Measurements from ENCODE around the gene PCSK6.

The PCSK6 gene

DNA sequence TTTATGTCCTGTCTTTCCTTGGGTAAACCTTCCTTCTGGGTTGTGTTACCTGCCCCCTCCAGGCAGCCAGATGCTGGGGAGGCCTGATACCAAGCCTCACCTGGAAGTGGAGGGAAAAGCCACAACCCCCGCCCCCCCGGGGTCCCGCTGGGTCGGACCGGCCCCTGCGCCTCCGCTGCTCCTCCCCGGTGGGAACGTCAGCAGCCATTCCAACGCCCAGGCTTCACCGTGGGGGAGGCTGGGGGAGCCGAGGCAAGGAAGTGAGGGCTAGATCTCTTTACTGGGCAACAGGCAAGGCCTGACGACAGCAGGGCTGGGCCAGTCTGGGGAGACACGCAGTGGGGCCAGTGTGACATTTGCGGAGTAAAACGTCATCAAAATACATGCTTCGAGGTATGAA lies 141.5 kb downstream of the PCSK6 start:
- TF ChIP-seq, protein P1, sequence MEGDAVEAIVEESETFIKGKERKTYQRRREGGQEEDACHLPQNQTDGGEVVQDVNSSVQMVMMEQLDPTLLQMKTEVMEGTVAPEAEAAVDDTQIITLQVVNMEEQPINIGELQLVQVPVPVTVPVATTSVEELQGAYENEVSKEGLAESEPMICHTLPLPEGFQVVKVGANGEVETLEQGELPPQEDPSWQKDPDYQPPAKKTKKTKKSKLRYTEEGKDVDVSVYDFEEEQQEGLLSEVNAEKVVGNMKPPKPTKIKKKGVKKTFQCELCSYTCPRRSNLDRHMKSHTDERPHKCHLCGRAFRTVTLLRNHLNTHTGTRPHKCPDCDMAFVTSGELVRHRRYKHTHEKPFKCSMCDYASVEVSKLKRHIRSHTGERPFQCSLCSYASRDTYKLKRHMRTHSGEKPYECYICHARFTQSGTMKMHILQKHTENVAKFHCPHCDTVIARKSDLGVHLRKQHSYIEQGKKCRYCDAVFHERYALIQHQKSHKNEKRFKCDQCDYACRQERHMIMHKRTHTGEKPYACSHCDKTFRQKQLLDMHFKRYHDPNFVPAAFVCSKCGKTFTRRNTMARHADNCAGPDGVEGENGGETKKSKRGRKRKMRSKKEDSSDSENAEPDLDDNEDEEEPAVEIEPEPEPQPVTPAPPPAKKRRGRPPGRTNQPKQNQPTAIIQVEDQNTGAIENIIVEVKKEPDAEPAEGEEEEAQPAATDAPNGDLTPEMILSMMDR (IDR thresholded peaks at IDR 0.05; ENCODE audit: low read depth, low read length, poor library complexity, severe bottlenecking) = no peak
- TF ChIP-seq EZH2phosphoT487 (IDR thresholded peaks at IDR 0.05; ENCODE audit: borderline replicate concordance, low read length) = no peak
- Histone ChIP-seq H3K4me1 (ENCODE audit: control insufficient read depth, low read length) (no peaks in the 10 kb centered on the region), H3K4me2 (ENCODE audit: low read length) (no peak overlapping the region), H3K4me3 (ENCODE audit: low read length) (no peak overlapping the region), H3K36me3 (ENCODE audit: control insufficient read depth, low read length) (no peaks in the 10 kb centered on the region), H3K27ac (ENCODE audit: low read depth, low read length) (no peak overlapping the region), H3K27me3 (ENCODE audit: control insufficient read depth, low read length) (no peaks in the 10 kb centered on the region; the same call in 1 of the 2 replicates), H4K20me1 (ENCODE audit: control insufficient read depth, insufficient read depth, low read depth, low read length) (no peaks in the 10 kb centered on the region), H3F3A (ENCODE audit: control insufficient read depth, insufficient read depth) (no peaks in the 10 kb centered on the region), H3K9me2 (replicated peaks; ENCODE audit: control insufficient read depth, low read length) (no peaks in the 10 kb centered on the region), H3K79me2 (ENCODE audit: control insufficient read depth, low read length) (no peaks in the 10 kb centered on the region), H3K9me3 (ENCODE audit: control insufficient read depth, insufficient read depth, low read length) (no peaks in the 10 kb centered on the region)

DNA sequence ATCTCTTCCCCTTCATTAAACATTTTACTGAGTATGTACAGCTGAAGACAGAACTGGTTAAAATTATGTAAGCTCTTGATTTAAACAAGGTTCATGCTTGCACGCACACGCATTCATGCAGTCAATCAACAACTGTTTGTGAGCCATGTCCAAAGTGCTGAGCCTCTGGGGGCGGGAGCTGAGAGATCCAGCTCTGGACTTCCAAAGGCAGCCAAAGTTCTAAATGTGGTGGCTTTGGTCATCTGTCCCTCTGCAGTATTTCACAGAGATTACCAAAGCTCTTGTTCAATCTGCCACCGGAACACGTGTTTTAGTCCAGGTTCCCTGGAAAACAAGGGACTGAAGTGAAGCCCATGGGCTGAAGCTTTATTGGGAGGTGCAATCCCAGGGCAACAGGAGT lies 142.1 kb downstream of the PCSK6 start:
- H3K27me3 ChIP-seq (ENCODE audit: control insufficient read depth, low read length) = no peaks in the 10 kb centered on the region; the same call in 1 of the 2 replicates
- no peaks in the 10 kb centered on the region for H3K36me3 ChIP-seq (ENCODE audit: control insufficient read depth, low read length)
- no peaks in the 10 kb centered on the region for H3K79me2 ChIP-seq (ENCODE audit: control insufficient read depth, low read length)
- no peaks in the 10 kb centered on the region for H3K9me2 ChIP-seq (replicated peaks; ENCODE audit: control insufficient read depth, low read length)
- H4K20me1 ChIP-seq (ENCODE audit: control insufficient read depth, insufficient read depth, low read depth, low read length) = no peaks in the 10 kb centered on the region
- H3K4me1 ChIP-seq (ENCODE audit: control insufficient read depth, low read length) = no peaks in the 10 kb centered on the region
- H3K4me3 ChIP-seq (ENCODE audit: low read length) = no peak overlapping the region
- no peaks in the 10 kb centered on the region for H3F3A ChIP-seq (ENCODE audit: control insufficient read depth, insufficient read depth)
- no peak overlapping the region for H3K4me2 ChIP-seq (ENCODE audit: low read length)
- H3K9me3 ChIP-seq (ENCODE audit: control insufficient read depth, insufficient read depth, low read length) = no peaks in the 10 kb centered on the region
- H3K27ac ChIP-seq (ENCODE audit: low read depth, low read length) = no peak overlapping the region
- TF ChIP-seq, protein P1 (IDR thresholded peaks at IDR 0.05; ENCODE audit: low read depth, low read length, poor library complexity, severe bottlenecking) = no peak
- TF ChIP-seq EZH2phosphoT487 (IDR thresholded peaks at IDR 0.05; ENCODE audit: borderline replicate concordance, low read length) = no peak

DNA sequence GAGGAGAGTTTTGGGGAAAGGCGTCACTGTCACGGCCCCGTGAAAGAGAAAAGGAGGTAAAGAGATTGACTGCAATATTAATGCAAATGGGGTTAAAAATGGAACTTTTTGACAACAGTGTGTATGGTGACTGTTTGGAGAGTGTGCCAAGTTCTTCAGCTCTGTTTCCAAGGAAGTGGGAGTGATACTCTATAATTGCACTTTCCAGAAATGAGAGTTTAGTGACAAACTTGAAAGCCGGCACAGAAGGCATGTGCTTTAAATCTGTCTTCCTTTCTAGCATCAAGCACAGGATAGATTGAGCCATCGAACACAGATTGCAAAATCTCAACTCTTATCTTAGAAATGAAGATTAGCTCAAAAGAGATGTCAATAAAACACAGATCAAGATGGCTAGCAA lies 142.6 kb downstream of the PCSK6 start:
- no peaks in the 10 kb centered on the region for H3K9me2 ChIP-seq (replicated peaks; ENCODE audit: control insufficient read depth, low read length)
- H3F3A ChIP-seq (ENCODE audit: control insufficient read depth, insufficient read depth) = no peaks in the 10 kb centered on the region
- H3K27ac ChIP-seq (ENCODE audit: low read depth, low read length) = no peak overlapping the region
- TF ChIP-seq EZH2phosphoT487 (IDR thresholded peaks at IDR 0.05; ENCODE audit: borderline replicate concordance, low read length) = no peak
- TF ChIP-seq, protein P1 (IDR thresholded peaks at IDR 0.05; ENCODE audit: low read depth, low read length, poor library complexity, severe bottlenecking) = no peak
- no peaks in the 10 kb centered on the region for H3K79me2 ChIP-seq (ENCODE audit: control insufficient read depth, low read length)
- no peak overlapping the region for H3K4me2 ChIP-seq (ENCODE audit: low read length)
- no peaks in the 10 kb centered on the region for H3K4me1 ChIP-seq (ENCODE audit: control insufficient read depth, low read length)
- no peaks in the 10 kb centered on the region for H3K9me3 ChIP-seq (ENCODE audit: control insufficient read depth, insufficient read depth, low read length)
- H4K20me1 ChIP-seq (ENCODE audit: control insufficient read depth, insufficient read depth, low read depth, low read length) = no peaks in the 10 kb centered on the region
- no peaks in the 10 kb centered on the region; the same call in 1 of the 2 replicates for H3K27me3 ChIP-seq (ENCODE audit: control insufficient read depth, low read length)
- H3K36me3 ChIP-seq (ENCODE audit: control insufficient read depth, low read length) = no peaks in the 10 kb centered on the region
- no peak overlapping the region for H3K4me3 ChIP-seq (ENCODE audit: low read length)
